T-helper 22 cell (primary cell): ENCODE data around the gene FBXL12.
"Not testable (repeated sequence)": the region's sequence is repeated elsewhere in the genome, so short reads cannot be mapped to it uniquely, and the experiment has no call there.

ENCODE experiments used
- DNase-seq: peaks from one replicate; pipeline ENCODE4 v3.0.0-alpha.2; 2020; ENCODE audit warnings: low read depth

Gene FBXL12

GRCh38 chr19:9818734-9819595, at the start of gene FBXL12:
Gene FBXL12, minus strand, starts transcription at chr19:9819079. Its CDS starts 266 bp downstream, at chr19:9818813.
- DNase-seq: peak; percentile 100

- DNase-seq: peak; percentile 12
Observed at GRCh38 chr19:9865732-9866501, 47.0 kb upstream of the FBXL12 start.

- DNase-seq: no peak
Observed at GRCh38 chr19:9863759-9864158, 44.9 kb upstream of the FBXL12 start.

- DNase-seq: no peak
Observed at GRCh38 chr19:9862938-9863337, 44.1 kb upstream of the FBXL12 start.

GRCh38 chr19:9861503-9861902, 42.6 kb upstream of the FBXL12 start:
- DNase-seq: no peak

GRCh38 chr19:9860407-9860806, 41.5 kb upstream of the FBXL12 start:
- DNase-seq: no peak

- no peak for DNase-seq
Observed at GRCh38 chr19:9858766-9859165, 39.9 kb upstream of the FBXL12 start.

- no peak for DNase-seq
Observed at GRCh38 chr19:9857920-9858746, 39.3 kb upstream of the FBXL12 start.

GRCh38 chr19:9857076-9857721, 38.3 kb upstream of the FBXL12 start:
- no peak for DNase-seq

- no peak for DNase-seq
Observed at GRCh38 chr19:9856609-9857008, 37.7 kb upstream of the FBXL12 start.

GRCh38 chr19:9854282-9854846, 35.5 kb upstream of the FBXL12 start:
- no peak for DNase-seq

- no peak for DNase-seq
Observed at GRCh38 chr19:9850235-9850959, 31.5 kb upstream of the FBXL12 start.

- no peak for DNase-seq
Observed at GRCh38 chr19:9849791-9850190, 30.9 kb upstream of the FBXL12 start.

- DNase-seq: no peak
Observed at GRCh38 chr19:9848762-9849161, 29.9 kb upstream of the FBXL12 start.

- DNase-seq: no peak
Observed at GRCh38 chr19:9848060-9848459, 29.2 kb upstream of the FBXL12 start.

- DNase-seq: no peak
Observed at GRCh38 chr19:9847087-9847671, 28.3 kb upstream of the FBXL12 start.

- DNase-seq: not testable (repeated sequence)
Observed at GRCh38 chr19:9843626-9844273, 24.9 kb upstream of the FBXL12 start.

GRCh38 chr19:9842834-9843625, 24.2 kb upstream of the FBXL12 start:
- DNase-seq: no peak

- DNase-seq: no peak
Observed at GRCh38 chr19:9839415-9839814, 20.5 kb upstream of the FBXL12 start.
